Loucy (cell line): ENCODE data around the gene SPOCK1.

Experiments used
- H2AFZ ChIP-seq: fragments of 200-600 bp; sonication (generic); 2 replicates; pipeline ENCODE4 v1.6.0; 2016; ENCODE audit warnings: antibody characterized with exemption, mild to moderate bottlenecking, low read length, moderate library complexity
- H3F3A ChIP-seq: fragments of 200-600 bp; 2 replicates; pipeline ENCODE4 v1.6.0; 2016; ENCODE audit warnings: antibody characterized with exemption, low read depth, mild to moderate bottlenecking
- H3K27me3 ChIP-seq: fragments of 200-600 bp; sonication (generic); 2 replicates; pipeline ENCODE4 v1.6.1; 2014; ENCODE audit warnings: low read length, mild to moderate bottlenecking; ENCODE audit not compliant: insufficient read depth, poor library complexity, severe bottlenecking
- H3K36me3 ChIP-seq: fragments of 200-600 bp; sonication (generic); 2 replicates; pipeline ENCODE4 v1.6.1; 2016; ENCODE audit warnings: low read length; ENCODE audit not compliant: insufficient read depth
- H3K4me1 ChIP-seq: fragments of 200-600 bp; sonication (generic); 2 replicates; pipeline ENCODE4 v1.5.1; 2014; ENCODE audit warnings: low read length, mild to moderate bottlenecking; ENCODE audit not compliant: insufficient read depth, poor library complexity, severe bottlenecking
- H3K4me2 ChIP-seq: fragments of 200-600 bp; sonication (generic); 2 replicates; pipeline ENCODE4 v1.6.0; 2014; ENCODE audit warnings: antibody characterized with exemption, low read length, low read depth, mild to moderate bottlenecking; ENCODE audit not compliant: poor library complexity, severe bottlenecking
- H3K4me3 ChIP-seq: fragments of 200-600 bp; sonication (generic); 2 replicates; pipeline ENCODE4 v1.5.1; 2014; ENCODE audit warnings: low read length, mild to moderate bottlenecking, mixed read lengths; ENCODE audit not compliant: poor library complexity, severe bottlenecking
- H3K79me2 ChIP-seq: fragments of 200-600 bp; sonication (generic); 2 replicates; pipeline ENCODE4 v1.6.1; 2014; ENCODE audit warnings: low read length; ENCODE audit not compliant: insufficient read depth
- H3K9ac ChIP-seq: fragments of 200-600 bp; sonication (generic); 2 replicates; pipeline ENCODE4 v1.6.0; 2014; ENCODE audit warnings: mild to moderate bottlenecking, low read depth, low read length, moderate library complexity; ENCODE audit not compliant: poor library complexity, severe bottlenecking
- H3K9me2 ChIP-seq: fragments of 200-600 bp; sonication (generic); replicated peaks from 2 replicates; pipeline ENCODE4 v1.6.1; 2016; ENCODE audit warnings: low read depth, low read length, mixed read lengths
- H3K9me3 ChIP-seq: fragments of 200-600 bp; sonication (generic); 2 replicates; pipeline ENCODE4 v1.6.1; 2014; ENCODE audit warnings: mild to moderate bottlenecking, antibody characterized with exemption, low read length, low read depth; ENCODE audit not compliant: insufficient read depth
- H4K20me1 ChIP-seq: fragments of 200-600 bp; sonication (generic); 2 replicates; pipeline ENCODE4 v1.6.0; 2014; ENCODE audit warnings: antibody characterized with exemption, low read length, mild to moderate bottlenecking; ENCODE audit not compliant: insufficient read depth, poor library complexity, severe bottlenecking
- EZH2phosphoT487 ChIP-seq: fragments of 200-600 bp; IDR thresholded peaks from 2 replicates; pipeline ENCODE4 v1.6.1; 2018; ENCODE audit warnings: antibody characterized with exemption, mild to moderate bottlenecking, moderate library complexity, borderline replicate concordance
- TF ChIP-seq, protein P1 (sequence below): fragments of 200-600 bp; sonication (generic); conservative IDR thresholded peaks from 2 replicates; pipeline ENCODE4 v1.5.1; 2014; ENCODE audit warnings: mild to moderate bottlenecking, antibody characterized with exemption, low read length

The SPOCK1 gene

DNA sequence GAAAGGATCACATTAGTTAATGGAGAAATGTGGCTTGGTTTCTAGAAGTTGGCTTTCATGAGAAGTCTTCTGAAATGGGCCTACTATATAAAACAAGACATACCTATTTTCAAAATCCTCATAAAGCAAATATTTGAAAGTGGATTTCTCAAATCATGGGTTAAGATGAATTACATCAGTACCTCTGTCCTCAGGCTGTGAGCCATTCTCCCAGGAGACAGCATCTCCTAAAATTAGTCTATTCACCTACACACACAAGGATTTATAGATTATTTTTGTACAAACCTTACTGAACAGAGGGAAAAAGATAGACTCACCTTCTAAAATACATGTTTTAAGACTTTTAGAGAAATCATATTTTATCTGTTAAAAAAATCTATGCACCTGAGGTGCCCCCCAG lies 32.1 kb upstream of the SPOCK1 start:
- TF ChIP-seq EZH2phosphoT487, result no peak
- TF ChIP-seq, protein P1, sequence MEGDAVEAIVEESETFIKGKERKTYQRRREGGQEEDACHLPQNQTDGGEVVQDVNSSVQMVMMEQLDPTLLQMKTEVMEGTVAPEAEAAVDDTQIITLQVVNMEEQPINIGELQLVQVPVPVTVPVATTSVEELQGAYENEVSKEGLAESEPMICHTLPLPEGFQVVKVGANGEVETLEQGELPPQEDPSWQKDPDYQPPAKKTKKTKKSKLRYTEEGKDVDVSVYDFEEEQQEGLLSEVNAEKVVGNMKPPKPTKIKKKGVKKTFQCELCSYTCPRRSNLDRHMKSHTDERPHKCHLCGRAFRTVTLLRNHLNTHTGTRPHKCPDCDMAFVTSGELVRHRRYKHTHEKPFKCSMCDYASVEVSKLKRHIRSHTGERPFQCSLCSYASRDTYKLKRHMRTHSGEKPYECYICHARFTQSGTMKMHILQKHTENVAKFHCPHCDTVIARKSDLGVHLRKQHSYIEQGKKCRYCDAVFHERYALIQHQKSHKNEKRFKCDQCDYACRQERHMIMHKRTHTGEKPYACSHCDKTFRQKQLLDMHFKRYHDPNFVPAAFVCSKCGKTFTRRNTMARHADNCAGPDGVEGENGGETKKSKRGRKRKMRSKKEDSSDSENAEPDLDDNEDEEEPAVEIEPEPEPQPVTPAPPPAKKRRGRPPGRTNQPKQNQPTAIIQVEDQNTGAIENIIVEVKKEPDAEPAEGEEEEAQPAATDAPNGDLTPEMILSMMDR, result no peak
- Histone ChIP-seq H3F3A (no peaks in the 10 kb centered on the region), H3K9me2 (no peaks in the 10 kb centered on the region), H3K79me2 (no peaks in the 10 kb centered on the region), H3K9me3 (no peaks in the 10 kb centered on the region), H3K4me1 (no peaks in the 10 kb centered on the region), H3K4me2 (no peak overlapping the region), H3K4me3 (no peak overlapping the region), H2AFZ (no peak overlapping the region), H3K27me3 (no peaks in the 10 kb centered on the region), H3K9ac (no peak overlapping the region), H3K36me3 (no peaks in the 10 kb centered on the region), H4K20me1 (no peaks in the 10 kb centered on the region)

DNA sequence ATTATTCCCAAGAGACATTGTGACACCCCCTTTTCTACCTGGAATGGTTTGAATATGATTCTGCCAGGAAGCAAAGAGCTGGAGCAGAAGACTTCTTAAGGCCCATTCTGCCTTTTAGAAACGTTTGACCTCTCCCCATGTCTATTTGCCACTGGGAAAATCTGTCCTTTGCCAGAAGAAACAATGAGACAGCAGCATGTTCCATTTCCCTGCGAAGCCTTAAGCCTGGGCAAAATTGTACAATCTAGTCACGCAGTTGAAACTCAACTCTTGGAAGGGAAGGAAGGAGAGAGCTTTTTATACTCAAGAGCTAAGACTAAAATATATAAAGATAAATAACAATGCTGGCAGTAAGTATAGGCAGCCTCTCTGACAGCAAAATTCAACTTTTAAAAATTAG lies 22.1 kb upstream of the SPOCK1 start:
- no peak overlapping the region for H3K9ac ChIP-seq
- H3K27me3 ChIP-seq, result no peaks in the 10 kb centered on the region
- no peaks in the 10 kb centered on the region for H3K79me2 ChIP-seq
- no peaks in the 10 kb centered on the region for H3K9me2 ChIP-seq
- no peak overlapping the region for H2AFZ ChIP-seq
- no peaks in the 10 kb centered on the region for H4K20me1 ChIP-seq
- no peaks in the 10 kb centered on the region for H3K4me1 ChIP-seq
- TF ChIP-seq, protein P1, result no peak
- no peak for TF ChIP-seq EZH2phosphoT487
- H3K4me2 ChIP-seq, result no peak overlapping the region
- H3K4me3 ChIP-seq, result no peak overlapping the region
- H3F3A ChIP-seq, result no peaks in the 10 kb centered on the region
- no peaks in the 10 kb centered on the region for H3K36me3 ChIP-seq
- H3K9me3 ChIP-seq, result no peaks in the 10 kb centered on the region

- TF ChIP-seq, protein P1, result no peak
- no peak for TF ChIP-seq EZH2phosphoT487
- H3K9me2 ChIP-seq, result no peaks in the 10 kb centered on the region
- no peaks in the 10 kb centered on the region for H3K36me3 ChIP-seq
- no peak overlapping the region for H3K9ac ChIP-seq
- no peak overlapping the region for H2AFZ ChIP-seq
- H3K79me2 ChIP-seq, result no peaks in the 10 kb centered on the region
- no peaks in the 10 kb centered on the region for H3K9me3 ChIP-seq
- H3K4me2 ChIP-seq, result no peak overlapping the region
- no peaks in the 10 kb centered on the region for H3F3A ChIP-seq
- H3K4me3 ChIP-seq, result no peak overlapping the region
- no peaks in the 10 kb centered on the region for H3K27me3 ChIP-seq
- H3K4me1 ChIP-seq, result no peaks in the 10 kb centered on the region
- no peaks in the 10 kb centered on the region for H4K20me1 ChIP-seq
Observed at GRCh38 chr5:137516961-137517360, 17.8 kb upstream of the SPOCK1 start.
